ENCODE measurements around the gene CAPS.

The CAPS gene

GRCh38 chr19:5889288-5889971 is 24.6 kb upstream of the CAPS start:
- Histone ChIP-seq H3K36me3 (ENCODE audit: insufficient read depth, low read length) (no peaks in the 10 kb centered on the region), H2AFZ (ENCODE audit: low read depth, low read length) (no peak overlapping the region), H3K4me2 (ENCODE audit: insufficient read depth, low read length) (no peak overlapping the region), H3K9me3 (ENCODE audit: insufficient read depth, low read length, severe bottlenecking) (no peaks in the 10 kb centered on the region), H3K4me3 (ENCODE audit: low read depth in 1 of 2, low read length in 2 of 2) (no peak overlapping the region), H3K79me2 (ENCODE audit: insufficient read depth, low read length) (no peaks in the 10 kb centered on the region), H3K4me1 (ENCODE audit: insufficient read depth, low read length) (no peaks in the 10 kb centered on the region), H4K20me1 (ENCODE audit: insufficient read depth, low read length) (peaks cover 10% of the 10 kb centered on the region; the same call in 1 of the 2 replicates), H3K9ac (ENCODE audit: low read depth, low read length) (no peak overlapping the region), H3K27ac (ENCODE audit: low read length) (no peak overlapping the region), H3K27me3 (ENCODE audit: insufficient read depth, low read length, poor library complexity) (no peaks in the 10 kb centered on the region)
- ATAC-seq (ENCODE audit: insufficient read depth, low read depth), result 0 out of 3 replicates have a peak, but pooled peaks have one; percentile 4
- no peak for DNase-seq
- TF ChIP-seq CTCF (IDR thresholded peaks at IDR 0.05; ENCODE audit: borderline replicate concordance, extremely low read depth, low read length, poor library complexity, severe bottlenecking) (no peak), EZH2 (IDR thresholded peaks at IDR 0.05; ENCODE audit: borderline replicate concordance, low read depth, low read length, severe bottlenecking) (no peak)

GRCh38 chr19:5890099-5890498 is 24.0 kb upstream of the CAPS start:
- TF ChIP-seq CTCF (IDR thresholded peaks at IDR 0.05; ENCODE audit: borderline replicate concordance, extremely low read depth, low read length, poor library complexity, severe bottlenecking), result no peak
- TF ChIP-seq EZH2 (IDR thresholded peaks at IDR 0.05; ENCODE audit: borderline replicate concordance, low read depth, low read length, severe bottlenecking), result no peak
- Histone ChIP-seq H3K4me1 (ENCODE audit: insufficient read depth, low read length) (no peaks in the 10 kb centered on the region), H3K79me2 (ENCODE audit: insufficient read depth, low read length) (no peaks in the 10 kb centered on the region), H3K4me3 (ENCODE audit: low read depth in 1 of 2, low read length in 2 of 2) (no peak overlapping the region), H4K20me1 (ENCODE audit: insufficient read depth, low read length) (peaks cover 12% of the 10 kb centered on the region; the same call in 1 of the 2 replicates), H3K36me3 (ENCODE audit: insufficient read depth, low read length) (peaks cover 4% of the 10 kb centered on the region), H3K27ac (ENCODE audit: low read length) (no peak overlapping the region), H2AFZ (ENCODE audit: low read depth, low read length) (no peak overlapping the region), H3K9me3 (ENCODE audit: insufficient read depth, low read length, severe bottlenecking) (no peaks in the 10 kb centered on the region), H3K4me2 (ENCODE audit: insufficient read depth, low read length) (no peak overlapping the region), H3K9ac (ENCODE audit: low read depth, low read length) (no peak overlapping the region), H3K27me3 (ENCODE audit: insufficient read depth, low read length, poor library complexity) (no peaks in the 10 kb centered on the region)
- ATAC-seq (ENCODE audit: insufficient read depth, low read depth) (peak; percentile 13; the same call in 1 of the 3 replicates), DNase-seq (no peak)

GRCh38 chr19:5891572-5891937 is 22.5 kb upstream of the CAPS start:
- H3K9ac ChIP-seq (ENCODE audit: low read depth, low read length), result no peak overlapping the region
- H3K79me2 ChIP-seq (ENCODE audit: insufficient read depth, low read length), result no peaks in the 10 kb centered on the region
- H3K4me3 ChIP-seq (ENCODE audit: low read depth in 1 of 2, low read length in 2 of 2), result no peak overlapping the region
- H3K4me2 ChIP-seq (ENCODE audit: insufficient read depth, low read length), result no peak overlapping the region
- H3K36me3 ChIP-seq (ENCODE audit: insufficient read depth, low read length), result peaks cover 18% of the 10 kb centered on the region
- H3K4me1 ChIP-seq (ENCODE audit: insufficient read depth, low read length), result no peaks in the 10 kb centered on the region
- H3K27ac ChIP-seq (ENCODE audit: low read length), result no peak overlapping the region
- ATAC-seq (ENCODE audit: insufficient read depth, low read depth) (peak; percentile 21; the same call in 1 of the 3 replicates), DNase-seq (no peak)
- peaks cover 23% of the 10 kb centered on the region for H4K20me1 ChIP-seq (ENCODE audit: insufficient read depth, low read length)
- no peak overlapping the region for H2AFZ ChIP-seq (ENCODE audit: low read depth, low read length)
- H3K27me3 ChIP-seq (ENCODE audit: insufficient read depth, low read length, poor library complexity), result no peaks in the 10 kb centered on the region
- H3K9me3 ChIP-seq (ENCODE audit: insufficient read depth, low read length, severe bottlenecking), result no peaks in the 10 kb centered on the region
- no peak for TF ChIP-seq CTCF (IDR thresholded peaks at IDR 0.05; ENCODE audit: borderline replicate concordance, extremely low read depth, low read length, poor library complexity, severe bottlenecking)
- TF ChIP-seq EZH2 (IDR thresholded peaks at IDR 0.05; ENCODE audit: borderline replicate concordance, low read depth, low read length, severe bottlenecking), result no peak

All from DND-41 (cell line).